ENCODE measurements around the gene JOSD2.
A peak's percentile ranks its signal among the peaks of the same experiment; 100 is the strongest.

The JOSD2 gene

GRCh38 chr19:50500753-50501151, 10.2 kb downstream of the JOSD2 start:
- DNase-seq = no peak
- 83% methylated on average over 10 of the region's 10 CpGs for WGBS (ENCODE audit: insufficient coverage)
- Histone ChIP-seq H3K27ac (ENCODE audit: insufficient read depth in 1 of 2, low read depth in 1 of 2, low read length in 2 of 2, poor library complexity in 1 of 2, severe bottlenecking in 2 of 2) (no peak overlapping the region), H3K27me3 (replicated peaks in 2 of 5; ENCODE audit: control insufficient read depth in 4 of 5, insufficient read depth in 5 of 5, low read length in 4 of 5) (no peaks in the 10 kb centered on the region), H3K9me3 (ENCODE audit: control extremely low read depth in 1 of 5, control insufficient read depth in 4 of 5, insufficient read depth in 2 of 5, low read depth in 1 of 5, low read length in 4 of 5) (no peaks in the 10 kb centered on the region), H3K4me1 (ENCODE audit: control extremely low read depth in 1 of 4, control insufficient read depth in 4 of 4, insufficient read depth in 4 of 4, low read length in 3 of 4) (no peaks in the 10 kb centered on the region), H3K36me3 (ENCODE audit: control insufficient read depth in 4 of 4, insufficient read depth in 4 of 4, low read length in 3 of 4) (peaks cover 0 to 2% (median 0%) of the 10 kb centered on the region in 4 experiments), H3K4me3 (ENCODE audit: control insufficient read depth in 1 of 7, extremely low read depth in 1 of 7, insufficient read depth in 4 of 7, low read depth in 2 of 7, low read length in 6 of 7) (no peak overlapping the region)
- ChIA-PET POLR2A (no interaction called here), CTCF (no interaction called here)

- WGBS (ENCODE audit: insufficient coverage) = 86% methylated on average over 19 of the region's 27 CpGs
Measured at GRCh38 chr19:50500060-50500752, 10.8 kb downstream of the JOSD2 start.

GRCh38 chr19:50498219-50499056, 12.6 kb downstream of the JOSD2 start:
- WGBS (ENCODE audit: insufficient coverage) = 97% methylated on average over 11 of the region's 11 CpGs
- Histone ChIP-seq H3K36me3 (ENCODE audit: control insufficient read depth in 4 of 4, insufficient read depth in 4 of 4, low read length in 3 of 4) (no peaks in the 10 kb centered on the region), H3K4me3 (ENCODE audit: control insufficient read depth in 1 of 7, extremely low read depth in 1 of 7, insufficient read depth in 4 of 7, low read depth in 2 of 7, low read length in 6 of 7) (no peak overlapping the region), H3K27ac (ENCODE audit: insufficient read depth in 1 of 2, low read depth in 1 of 2, low read length in 2 of 2, poor library complexity in 1 of 2, severe bottlenecking in 2 of 2) (no peak overlapping the region), H3K9me3 (ENCODE audit: control extremely low read depth in 1 of 5, control insufficient read depth in 4 of 5, insufficient read depth in 2 of 5, low read depth in 1 of 5, low read length in 4 of 5) (no peaks in the 10 kb centered on the region), H3K4me1 (ENCODE audit: control extremely low read depth in 1 of 4, control insufficient read depth in 4 of 4, insufficient read depth in 4 of 4, low read length in 3 of 4) (no peaks in the 10 kb centered on the region), H3K27me3 (replicated peaks in 2 of 5; ENCODE audit: control insufficient read depth in 4 of 5, insufficient read depth in 5 of 5, low read length in 4 of 5) (no peaks in the 10 kb centered on the region)
- no peak for DNase-seq
- ChIA-PET CTCF (no interaction called here), POLR2A (no interaction called here)

More at GRCh38 chr19:50500060-50500752, 10.8 kb downstream of the JOSD2 start:
- no peaks in the 10 kb centered on the region for H3K9me3 ChIP-seq (ENCODE audit: control extremely low read depth in 1 of 5, control insufficient read depth in 4 of 5, insufficient read depth in 2 of 5, low read depth in 1 of 5, low read length in 4 of 5)
- no peaks in the 10 kb centered on the region for H3K27me3 ChIP-seq (replicated peaks in 2 of 5; ENCODE audit: control insufficient read depth in 4 of 5, insufficient read depth in 5 of 5, low read length in 4 of 5)
- no peaks in the 10 kb centered on the region for H3K4me1 ChIP-seq (ENCODE audit: control extremely low read depth in 1 of 4, control insufficient read depth in 4 of 4, insufficient read depth in 4 of 4, low read length in 3 of 4)
- H3K4me3 ChIP-seq (ENCODE audit: control insufficient read depth in 1 of 7, extremely low read depth in 1 of 7, insufficient read depth in 4 of 7, low read depth in 2 of 7, low read length in 6 of 7) = peak overlapping the region in 1 of 7 experiments; percentile 18
- ChIA-PET CTCF (interaction anchor here (0.5 kb wide), 1 partner anchor 91 kb away, joined by 3 read pairs; no protein-coding TSS in a partner anchor), POLR2A (no interaction called here)
- H3K27ac ChIP-seq (ENCODE audit: insufficient read depth in 1 of 2, low read depth in 1 of 2, low read length in 2 of 2, poor library complexity in 1 of 2, severe bottlenecking in 2 of 2) = no peak overlapping the region
- peak; percentile 47 to 59 (median 49) for DNase-seq
- H3K36me3 ChIP-seq (ENCODE audit: control insufficient read depth in 4 of 4, insufficient read depth in 4 of 4, low read length in 3 of 4) = no peaks in the 10 kb centered on the region

- no peak for DNase-seq
- Histone ChIP-seq H3K36me3 (ENCODE audit: control insufficient read depth in 4 of 4, insufficient read depth in 4 of 4, low read length in 3 of 4) (no peaks in the 10 kb centered on the region), H3K4me3 (ENCODE audit: control insufficient read depth in 1 of 7, extremely low read depth in 1 of 7, insufficient read depth in 4 of 7, low read depth in 2 of 7, low read length in 6 of 7) (no peak overlapping the region), H3K27ac (ENCODE audit: insufficient read depth in 1 of 2, low read depth in 1 of 2, low read length in 2 of 2, poor library complexity in 1 of 2, severe bottlenecking in 2 of 2) (no peak overlapping the region), H3K9me3 (ENCODE audit: control extremely low read depth in 1 of 5, control insufficient read depth in 4 of 5, insufficient read depth in 2 of 5, low read depth in 1 of 5, low read length in 4 of 5) (no peaks in the 10 kb centered on the region), H3K4me1 (ENCODE audit: control extremely low read depth in 1 of 4, control insufficient read depth in 4 of 4, insufficient read depth in 4 of 4, low read length in 3 of 4) (peaks cover 0 to 5% (median 4%) of the 10 kb centered on the region in 4 experiments), H3K27me3 (replicated peaks in 2 of 5; ENCODE audit: control insufficient read depth in 4 of 5, insufficient read depth in 5 of 5, low read length in 4 of 5) (no peaks in the 10 kb centered on the region)
- WGBS (ENCODE audit: insufficient coverage) = 97% methylated on average over 5 of the region's 8 CpGs
- POLR2A ChIA-PET = no interaction called here
- CTCF ChIA-PET = interaction anchor here (1.0 kb wide), 1 partner anchor 13 kb away, joined by 4 read pairs; no protein-coding TSS in a partner anchor
Measured at GRCh38 chr19:50497022-50497405, 14.0 kb downstream of the JOSD2 start.

- H3K4me3 ChIP-seq (ENCODE audit: control insufficient read depth in 1 of 7, extremely low read depth in 1 of 7, insufficient read depth in 4 of 7, low read depth in 2 of 7, low read length in 6 of 7) = no peak overlapping the region
- POLR2A ChIA-PET = no interaction called here
- no peaks in the 10 kb centered on the region for H3K9me3 ChIP-seq (ENCODE audit: control extremely low read depth in 1 of 5, control insufficient read depth in 4 of 5, insufficient read depth in 2 of 5, low read depth in 1 of 5, low read length in 4 of 5)
- 95% methylated on average over 19 of the region's 30 CpGs for WGBS (ENCODE audit: insufficient coverage)
- no peak overlapping the region for H3K27ac ChIP-seq (ENCODE audit: insufficient read depth in 1 of 2, low read depth in 1 of 2, low read length in 2 of 2, poor library complexity in 1 of 2, severe bottlenecking in 2 of 2)
- no peaks in the 10 kb centered on the region for H3K27me3 ChIP-seq (replicated peaks in 2 of 5; ENCODE audit: control insufficient read depth in 4 of 5, insufficient read depth in 5 of 5, low read length in 4 of 5)
- no peaks in the 10 kb centered on the region for H3K36me3 ChIP-seq (ENCODE audit: control insufficient read depth in 4 of 4, insufficient read depth in 4 of 4, low read length in 3 of 4)
- H3K4me1 ChIP-seq (ENCODE audit: control extremely low read depth in 1 of 4, control insufficient read depth in 4 of 4, insufficient read depth in 4 of 4, low read length in 3 of 4) = peaks cover 0 to 11% (median 10%) of the 10 kb centered on the region in 4 experiments
- CTCF ChIA-PET = interaction anchor here (1.0 kb wide), 1 partner anchor 13 kb away, joined by 4 read pairs; no protein-coding TSS in a partner anchor
- no peak for DNase-seq
Measured at GRCh38 chr19:50496189-50497021, 14.6 kb downstream of the JOSD2 start.

- H3K36me3 ChIP-seq (ENCODE audit: control insufficient read depth in 4 of 4, insufficient read depth in 4 of 4, low read length in 3 of 4) = peaks cover 0 to 3% (median 0%) of the 10 kb centered on the region in 4 experiments
- no peak for DNase-seq
- WGBS (ENCODE audit: insufficient coverage) = 97% methylated on average over 5 of the region's 5 CpGs
- peaks cover 0 to 11% (median 10%) of the 10 kb centered on the region in 4 experiments for H3K4me1 ChIP-seq (ENCODE audit: control extremely low read depth in 1 of 4, control insufficient read depth in 4 of 4, insufficient read depth in 4 of 4, low read length in 3 of 4)
- ChIA-PET CTCF (no interaction called here), POLR2A (no interaction called here)
- H3K27me3 ChIP-seq (replicated peaks in 2 of 5; ENCODE audit: control insufficient read depth in 4 of 5, insufficient read depth in 5 of 5, low read length in 4 of 5) = no peaks in the 10 kb centered on the region
- H3K27ac ChIP-seq (ENCODE audit: insufficient read depth in 1 of 2, low read depth in 1 of 2, low read length in 2 of 2, poor library complexity in 1 of 2, severe bottlenecking in 2 of 2) = no peak overlapping the region
- no peak overlapping the region for H3K4me3 ChIP-seq (ENCODE audit: control insufficient read depth in 1 of 7, extremely low read depth in 1 of 7, insufficient read depth in 4 of 7, low read depth in 2 of 7, low read length in 6 of 7)
- H3K9me3 ChIP-seq (ENCODE audit: control extremely low read depth in 1 of 5, control insufficient read depth in 4 of 5, insufficient read depth in 2 of 5, low read depth in 1 of 5, low read length in 4 of 5) = no peaks in the 10 kb centered on the region
Measured at GRCh38 chr19:50495020-50495531, 15.9 kb downstream of the JOSD2 start.
